Esophagus muscularis mucosa (tissue), 4 donors: ENCODE measurements around the gene ANLN. TPM values are rescaled to one million over a fixed set of nuclear protein-coding genes. Genes with fewer than 3 reads are reported as not detected.
"Not testable (repeated sequence)": the region's sequence is repeated elsewhere in the genome, so short reads cannot be mapped to it uniquely, and the experiment has no call there.

Experiments used
- DNase-seq: peaks from one replicate; pipeline ENCODE4 v3.0.0-alpha.2; 2017; ENCODE audit errors: extremely low spot score
- H3K27ac ChIP-seq, 4 donors: fragments of 200-600 bp; sonication (generic); replicated peaks in 1 of 4; 1 replicate in 3 of 4; 2 replicates in 1 of 4; pipeline ENCODE4 v1.5.1; 2016 to 2019; ENCODE audit warnings: mild to moderate bottlenecking in 1 of 4
- H3K27me3 ChIP-seq, 4 donors: fragments of 200-600 bp; sonication (generic); one replicate each; pipeline versions ENCODE4 v1.5.1 to v1.6.0; 2016 to 2019
- H3K36me3 ChIP-seq, 4 donors: fragments of 200-600 bp; sonication (generic); one replicate each; pipeline ENCODE4 v1.5.1; 2016 to 2019
- H3K4me1 ChIP-seq, 4 donors: fragments of 200-600 bp; sonication (generic); one replicate each; pipeline ENCODE4 v1.5.1; 2016 to 2019
- H3K4me3 ChIP-seq, 4 donors: fragments of 200-600 bp; sonication (generic); 1 replicate in 2 of 4; 2 replicates in 2 of 4; pipeline ENCODE4 v1.5.1; 2016 to 2019; ENCODE audit warnings: mild to moderate bottlenecking in 4 of 4, moderate library complexity in 1 of 4
- H3K9me3 ChIP-seq, 4 donors: fragments of 200-600 bp; sonication (generic); 1 replicate in 3 of 4; 2 replicates in 1 of 4; pipeline ENCODE4 v1.5.1; 2016 to 2019
- EP300 ChIP-seq: sonication (generic); formaldehyde crosslinking; IDR thresholded peaks from one replicate; pipeline ENCODE4 v1.6.1; 2017; ENCODE audit warnings: antibody characterized with exemption
- POLR2A ChIP-seq: fragments of 450-650 bp; IDR thresholded peaks from one replicate; pipeline ENCODE4 v1.6.1; 2017; ENCODE audit warnings: antibody characterized with exemption, moderate library complexity, mild to moderate bottlenecking, low read depth
- POLR2AphosphoS5 ChIP-seq, 2 donors: sonication (generic); formaldehyde crosslinking; IDR thresholded peaks; one replicate each; pipeline ENCODE4 v1.6.1; 2017; ENCODE audit warnings: antibody characterized with exemption in 2 of 2
- WGBS: methylation state at CpG from one replicate; pipeline ENCODE4 v1.1.5; 2018; 5-methylcytosine and 5-hydroxymethylcytosine counted together
- intact Hi-C: fragments of 100-400 bp; cut with DNase I; formaldehyde crosslinking; loops from one replicate; pipeline ENCODE4 v1.15.1; 2023
- total RNA-seq, 4 donors: library from RNA; depleted of rRNA; stranded (reverse); fragments of >200 nt; gene quantifications; one replicate each; pipeline versions ENCODE4 v1.1.0 to v1.2.1, GENCODE V29; 2016
- TF ChIP-seq, protein P1 (sequence below), 3 experiments: fragments of 200-600 bp in 2 of 3; fragments of 450-650 bp in 1 of 3; sonication (generic) in 2 of 3; IDR thresholded peaks; one replicate each; pipeline ENCODE4 v1.5.1; 2017 to 2019; ENCODE audit warnings: antibody characterized with exemption in 3 of 3, mild to moderate bottlenecking in 2 of 3, moderate library complexity in 1 of 3

The ANLN gene
- total RNA-seq, 4 donors from 2014 or later, result 4.1 to 11.2 (median 8.0) TPM

DNA sequence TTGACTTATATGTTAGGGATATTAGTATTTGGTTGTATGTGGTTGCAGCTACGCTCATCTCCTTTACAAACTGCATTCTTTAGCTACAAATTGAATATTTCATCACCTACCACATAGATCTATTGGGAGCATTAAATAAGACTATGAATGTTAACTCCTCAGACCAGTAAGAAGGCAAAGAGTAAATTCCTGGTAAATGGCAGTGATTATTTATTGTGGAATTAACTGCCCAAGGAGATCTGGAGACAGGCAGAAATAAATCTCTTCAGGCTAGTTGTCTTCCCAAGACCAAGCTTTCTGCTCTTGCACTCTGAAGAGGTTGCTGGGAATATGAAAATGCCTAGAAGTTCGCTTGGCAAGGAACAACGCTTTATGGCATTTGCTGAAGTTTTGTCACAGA, 74.6 kb downstream of the ANLN start:
- TF ChIP-seq POLR2AphosphoS5 (IDR thresholded peaks at IDR 0.05) (no peak), EP300 (no peak), POLR2A (no peak)
- TF ChIP-seq, protein P1, sequence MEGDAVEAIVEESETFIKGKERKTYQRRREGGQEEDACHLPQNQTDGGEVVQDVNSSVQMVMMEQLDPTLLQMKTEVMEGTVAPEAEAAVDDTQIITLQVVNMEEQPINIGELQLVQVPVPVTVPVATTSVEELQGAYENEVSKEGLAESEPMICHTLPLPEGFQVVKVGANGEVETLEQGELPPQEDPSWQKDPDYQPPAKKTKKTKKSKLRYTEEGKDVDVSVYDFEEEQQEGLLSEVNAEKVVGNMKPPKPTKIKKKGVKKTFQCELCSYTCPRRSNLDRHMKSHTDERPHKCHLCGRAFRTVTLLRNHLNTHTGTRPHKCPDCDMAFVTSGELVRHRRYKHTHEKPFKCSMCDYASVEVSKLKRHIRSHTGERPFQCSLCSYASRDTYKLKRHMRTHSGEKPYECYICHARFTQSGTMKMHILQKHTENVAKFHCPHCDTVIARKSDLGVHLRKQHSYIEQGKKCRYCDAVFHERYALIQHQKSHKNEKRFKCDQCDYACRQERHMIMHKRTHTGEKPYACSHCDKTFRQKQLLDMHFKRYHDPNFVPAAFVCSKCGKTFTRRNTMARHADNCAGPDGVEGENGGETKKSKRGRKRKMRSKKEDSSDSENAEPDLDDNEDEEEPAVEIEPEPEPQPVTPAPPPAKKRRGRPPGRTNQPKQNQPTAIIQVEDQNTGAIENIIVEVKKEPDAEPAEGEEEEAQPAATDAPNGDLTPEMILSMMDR (IDR thresholded peaks at IDR 0.05), result no peak
- no peak for DNase-seq
- WGBS, result 91% methylated on average over 3 of the region's 3 CpGs
- Histone ChIP-seq H3K27ac (no peak overlapping the region), H3K4me1 (no peaks in the 10 kb centered on the region), H3K9me3 (no peaks in the 10 kb centered on the region), H3K36me3 (no peaks in the 10 kb centered on the region), H3K27me3 (no peaks in the 10 kb centered on the region), H3K4me3 (no peak overlapping the region)
- intact Hi-C loops, result no loop called here

- H3K27me3 ChIP-seq, H3K4me1 ChIP-seq, H3K27ac ChIP-seq, intact Hi-C loops, H3K4me3 ChIP-seq, H3K36me3 ChIP-seq, H3K9me3 ChIP-seq, DNase-seq: not testable (repeated sequence)
- WGBS, result 83% methylated on average over 5 of the region's 5 CpGs
These were observed 76.3 kb downstream of the ANLN start for GRCh38 chr7:36466001-36466400.

DNA sequence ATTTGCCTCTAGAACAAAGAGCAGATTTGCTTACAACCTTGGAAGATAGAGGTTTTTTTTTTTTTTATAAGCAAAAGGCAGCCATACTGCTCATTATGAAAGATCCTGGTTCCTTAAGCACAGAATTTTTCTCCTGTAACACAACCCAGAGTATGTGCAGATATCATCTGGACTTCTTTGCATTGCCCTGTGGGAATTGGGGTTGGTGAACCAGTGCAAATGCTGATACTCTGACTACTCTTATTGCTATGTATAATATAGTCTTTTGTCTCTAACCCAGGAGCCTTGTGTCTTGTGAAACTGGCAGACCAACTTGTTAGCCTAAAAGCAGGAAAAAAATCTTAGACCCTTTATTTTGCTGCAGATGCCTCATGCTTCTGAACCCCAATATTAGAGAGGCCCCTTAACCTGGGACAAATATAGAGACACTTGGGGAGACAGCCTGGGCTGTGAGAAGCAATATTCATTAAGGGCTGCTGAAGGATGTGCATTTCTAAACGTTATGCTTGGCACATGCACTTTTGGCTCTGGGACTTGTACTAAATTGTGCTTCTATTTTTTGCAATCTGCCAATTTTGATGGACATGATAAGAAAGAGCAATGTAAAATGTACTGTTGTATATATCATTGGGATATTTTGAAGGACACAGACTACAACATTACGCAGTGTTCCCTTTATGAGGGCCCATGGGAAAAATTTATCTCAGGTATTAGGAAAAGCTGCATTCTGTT, 78.9 kb downstream of the ANLN start:
- no peak for DNase-seq
- intact Hi-C loops, result no loop called here
- H3K9me3 ChIP-seq, result no peaks in the 10 kb centered on the region
- TF ChIP-seq, protein P1 (IDR thresholded peaks at IDR 0.05), result no peak
- no peak for TF ChIP-seq EP300
- no peak for TF ChIP-seq POLR2AphosphoS5 (IDR thresholded peaks at IDR 0.05)
- no peak for TF ChIP-seq POLR2A
- H3K27ac ChIP-seq, result no peak overlapping the region
- H3K36me3 ChIP-seq, result no peaks in the 10 kb centered on the region
- H3K4me3 ChIP-seq, result no peak overlapping the region
- H3K4me1 ChIP-seq, result peaks cover 0 to 8% (median under 1%) of the 10 kb centered on the region in 4 donors
- H3K27me3 ChIP-seq, result no peaks in the 10 kb centered on the region
- WGBS, result 49% methylated on average over 2 of the region's 2 CpGs

- intact Hi-C loops, result no loop called here
- H3K4me3 ChIP-seq, result no peak overlapping the region
- no peak overlapping the region for H3K27ac ChIP-seq
- no peaks in the 10 kb centered on the region for H3K9me3 ChIP-seq
- H3K36me3 ChIP-seq, result no peaks in the 10 kb centered on the region
- peaks cover 0 to 8% (median 3%) of the 10 kb centered on the region in 4 donors for H3K4me1 ChIP-seq
- DNase-seq, result no peak
- no peak for TF ChIP-seq POLR2AphosphoS5 (IDR thresholded peaks at IDR 0.05)
- no peaks in the 10 kb centered on the region for H3K27me3 ChIP-seq
These were observed 79.6 kb downstream of the ANLN start for GRCh38 chr7:36469236-36469635.

DNA sequence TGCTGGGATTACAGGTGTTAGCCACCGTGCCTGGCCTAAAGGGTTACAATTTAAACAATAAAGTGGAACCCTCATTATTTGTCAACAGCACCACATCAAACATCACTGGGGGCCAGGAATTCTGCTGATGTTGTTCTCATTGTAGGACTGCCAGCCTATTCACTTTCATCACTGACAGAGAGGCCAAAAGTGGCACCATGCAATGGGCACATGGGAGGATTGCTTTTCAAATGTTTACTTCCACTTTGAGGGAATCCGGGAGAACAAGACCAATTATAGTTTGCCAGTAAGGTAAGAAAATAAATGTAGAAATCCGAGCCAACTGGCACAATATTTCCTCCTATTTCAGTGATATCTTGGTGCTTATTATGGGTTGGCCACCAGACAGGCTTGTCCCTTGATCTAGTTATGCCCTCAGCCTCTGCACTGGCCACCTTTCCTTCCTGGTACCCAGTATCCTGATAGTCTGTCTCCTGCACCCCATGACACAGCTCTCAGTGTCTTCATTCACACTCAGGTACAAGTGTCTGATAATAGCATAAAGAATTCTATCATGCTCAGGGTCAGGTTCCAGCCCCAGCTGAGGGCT, 82.6 kb downstream of the ANLN start:
- H3K36me3 ChIP-seq, result no peaks in the 10 kb centered on the region
- no peaks in the 10 kb centered on the region for H3K9me3 ChIP-seq
- no peak overlapping the region for H3K4me3 ChIP-seq
- no peak for TF ChIP-seq POLR2AphosphoS5 (IDR thresholded peaks at IDR 0.05)
- no peak for TF ChIP-seq EP300
- TF ChIP-seq, protein P1 (IDR thresholded peaks at IDR 0.05), result no peak
- no peak for TF ChIP-seq POLR2A
- H3K27me3 ChIP-seq, result no peaks in the 10 kb centered on the region
- H3K27ac ChIP-seq, result no peak overlapping the region
- H3K4me1 ChIP-seq, result peaks cover 0 to 8% (median 3%) of the 10 kb centered on the region in 4 donors
- 88% methylated on average over 3 of the region's 3 CpGs for WGBS
- intact Hi-C loops, result no loop called here
- no peak for DNase-seq
